ENCODE measurements around the gene RASA3. TPM values are rescaled to one million over a fixed set of nuclear protein-coding genes. Genes with fewer than 3 reads are reported as not detected.

Gene RASA3
- total RNA-seq, 6 experiments from 2014 or later, result 3.5 to 7.9 (median 4.6) TPM

DNA sequence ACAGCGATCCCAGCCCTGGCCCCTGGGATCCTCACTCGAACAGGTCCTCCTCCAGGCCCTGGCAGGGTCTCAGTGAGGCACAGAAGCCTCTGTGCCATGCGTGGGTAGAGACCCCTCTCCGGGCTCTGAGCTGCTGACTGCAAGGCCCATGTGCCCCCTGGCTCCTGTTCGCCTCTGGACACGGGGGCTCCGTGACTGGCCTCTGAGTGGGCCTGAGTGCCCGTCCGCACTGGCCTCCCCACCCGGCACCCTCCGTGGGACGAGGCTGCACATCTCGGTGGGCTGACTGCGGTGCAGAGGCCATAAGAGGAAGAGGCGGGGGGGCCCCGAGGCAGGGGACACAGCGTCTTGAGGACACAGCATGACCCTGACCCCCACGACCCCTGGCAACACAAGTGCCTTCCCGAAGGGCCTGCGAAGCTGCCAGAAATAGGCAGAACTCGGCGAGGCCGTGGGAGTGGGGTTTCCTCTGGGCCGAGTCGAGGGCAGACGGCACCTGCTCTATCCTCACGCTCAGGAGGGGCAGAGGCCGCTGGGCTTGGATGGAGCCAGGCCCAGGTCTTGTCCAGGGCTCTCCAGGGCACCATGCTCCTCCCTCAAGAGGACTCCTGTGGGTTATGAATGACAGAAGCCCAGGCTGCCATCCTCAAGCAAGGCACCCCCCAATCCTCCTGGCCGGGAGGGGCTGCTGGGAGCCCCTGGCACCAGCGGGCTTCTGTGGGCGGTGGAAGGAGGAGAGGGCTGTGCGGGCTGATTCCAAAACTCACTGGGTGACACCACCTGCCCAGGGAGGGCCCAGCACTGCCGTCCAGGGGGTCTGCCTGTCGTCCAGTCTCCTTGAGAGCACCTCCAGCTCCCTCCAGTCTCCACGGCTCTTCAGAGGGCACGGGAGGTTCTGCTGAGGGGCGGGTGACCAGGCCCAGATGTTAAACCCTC is 52.6 kb downstream of the RASA3 start:
- 100% methylated on average over 2 of the region's 37 CpGs for WGBS (ENCODE audit: insufficient coverage, low coverage, low lambda C conversion rate, missing lambda C conversion rate)
- TF ChIP-seq, protein P1, sequence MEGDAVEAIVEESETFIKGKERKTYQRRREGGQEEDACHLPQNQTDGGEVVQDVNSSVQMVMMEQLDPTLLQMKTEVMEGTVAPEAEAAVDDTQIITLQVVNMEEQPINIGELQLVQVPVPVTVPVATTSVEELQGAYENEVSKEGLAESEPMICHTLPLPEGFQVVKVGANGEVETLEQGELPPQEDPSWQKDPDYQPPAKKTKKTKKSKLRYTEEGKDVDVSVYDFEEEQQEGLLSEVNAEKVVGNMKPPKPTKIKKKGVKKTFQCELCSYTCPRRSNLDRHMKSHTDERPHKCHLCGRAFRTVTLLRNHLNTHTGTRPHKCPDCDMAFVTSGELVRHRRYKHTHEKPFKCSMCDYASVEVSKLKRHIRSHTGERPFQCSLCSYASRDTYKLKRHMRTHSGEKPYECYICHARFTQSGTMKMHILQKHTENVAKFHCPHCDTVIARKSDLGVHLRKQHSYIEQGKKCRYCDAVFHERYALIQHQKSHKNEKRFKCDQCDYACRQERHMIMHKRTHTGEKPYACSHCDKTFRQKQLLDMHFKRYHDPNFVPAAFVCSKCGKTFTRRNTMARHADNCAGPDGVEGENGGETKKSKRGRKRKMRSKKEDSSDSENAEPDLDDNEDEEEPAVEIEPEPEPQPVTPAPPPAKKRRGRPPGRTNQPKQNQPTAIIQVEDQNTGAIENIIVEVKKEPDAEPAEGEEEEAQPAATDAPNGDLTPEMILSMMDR (IDR thresholded peaks at IDR 0.05), result no peak
- TF ChIP-seq POLR2A (IDR thresholded peaks at IDR 0.05), result no peak
- intact Hi-C loops (cut with DNase I), result no loop called here
- Histone ChIP-seq H3K4me3 (no peak overlapping the region), H3K27ac (no peak overlapping the region), H3K36me3 (no peaks in the 10 kb centered on the region), H3K9me3 (no peaks in the 10 kb centered on the region), H3K4me1 (no peaks in the 10 kb centered on the region), H3K27me3 (no peaks in the 10 kb centered on the region)
- DNase-seq (peak in 2 of 3 donors; percentile 44 to 46), ATAC-seq (peak in 1 of 4 donors; percentile 15)

DNA sequence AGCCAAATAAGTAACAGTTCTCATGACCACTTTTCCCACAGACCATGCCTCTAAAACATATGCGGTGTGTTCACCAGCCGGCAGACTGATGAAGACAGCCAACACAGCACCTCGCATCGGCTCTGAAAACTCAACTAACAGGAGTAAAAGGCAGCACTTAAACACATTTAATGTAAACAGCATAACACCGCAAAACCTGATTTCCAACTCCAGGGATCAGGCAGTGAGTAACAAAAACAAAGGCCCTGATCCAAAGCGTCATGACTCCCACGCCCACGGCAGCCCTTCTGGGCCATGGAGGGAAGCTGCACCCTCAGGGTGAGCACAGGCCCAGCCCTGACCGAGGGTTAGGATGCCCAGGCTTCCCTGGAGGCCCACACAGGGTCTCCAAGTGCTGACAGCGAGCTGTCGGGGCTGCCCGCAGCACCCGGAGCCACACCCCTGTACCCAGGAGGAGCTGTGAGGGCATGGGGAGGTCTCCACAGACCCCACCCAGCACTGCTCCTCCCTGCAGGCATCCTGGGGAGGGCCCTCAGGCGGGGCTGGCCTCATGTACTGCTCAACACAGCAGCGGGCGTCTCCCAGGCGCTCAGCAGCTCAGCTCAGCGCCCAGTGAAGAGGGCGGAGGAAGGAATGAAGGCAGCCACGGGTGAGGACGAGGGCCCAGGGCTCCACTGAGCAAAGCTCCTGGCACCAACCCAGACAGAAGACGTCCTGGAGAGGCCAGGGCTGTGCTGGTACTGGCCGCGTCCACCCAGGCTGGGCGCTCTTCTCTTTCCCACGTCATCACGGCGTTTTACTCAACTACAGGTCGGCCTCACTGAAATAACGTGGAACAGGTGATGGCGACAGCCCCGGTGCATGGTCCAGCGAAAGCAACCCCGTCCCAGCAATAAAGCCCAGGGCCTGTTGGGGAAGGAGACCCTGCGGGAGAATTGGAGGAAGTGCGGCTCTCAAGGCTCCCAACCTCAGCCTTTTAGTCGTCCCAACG is 53.7 kb downstream of the RASA3 start:
- WGBS (ENCODE audit: insufficient coverage, low coverage, low lambda C conversion rate, missing lambda C conversion rate), result 90% methylated on average over 11 of the region's 38 CpGs
- intact Hi-C loops (cut with DNase I), result no loop called here
- peak in 2 of 4 donors; percentile 21 to 27 for ATAC-seq

DNA sequence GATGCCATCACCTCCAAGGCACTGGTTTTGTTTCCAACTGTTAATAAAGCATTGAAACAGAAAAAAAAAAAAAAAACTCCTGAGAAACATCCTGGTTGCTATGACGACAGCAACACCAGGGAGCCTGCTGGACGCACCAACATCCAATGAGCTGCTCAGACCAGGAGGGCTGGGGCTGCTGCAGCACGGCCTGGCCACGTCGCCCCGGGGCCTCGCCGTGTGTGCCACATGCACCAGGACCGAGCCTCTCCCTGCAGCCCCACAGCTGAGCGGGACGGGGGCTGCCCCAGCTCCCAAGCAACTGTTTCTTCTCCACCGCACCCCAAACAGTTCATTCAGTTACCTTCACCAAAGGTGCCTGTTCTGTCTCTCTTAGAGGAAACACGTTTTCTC is 54.5 kb downstream of the RASA3 start:
- no peak for TF ChIP-seq POLR2A (IDR thresholded peaks at IDR 0.05)
- TF ChIP-seq, protein P1 (IDR thresholded peaks at IDR 0.05), result no peak
- Histone ChIP-seq H3K9me3 (no peaks in the 10 kb centered on the region), H3K36me3 (no peaks in the 10 kb centered on the region), H3K27me3 (no peaks in the 10 kb centered on the region), H3K27ac (no peak overlapping the region), H3K4me1 (no peaks in the 10 kb centered on the region), H3K4me3 (no peak overlapping the region)
- peak in 2 of 3 donors; percentile 26 to 36 for DNase-seq
- intact Hi-C loops (cut with DNase I), result no loop called here
- WGBS (ENCODE audit: insufficient coverage, low coverage, low lambda C conversion rate, missing lambda C conversion rate), result 71% methylated on average over 4 of the region's 13 CpGs
- no peak for ATAC-seq

More for the DNA sequence above, 53.7 kb downstream of the RASA3 start:
- Histone ChIP-seq H3K36me3 (no peaks in the 10 kb centered on the region), H3K4me1 (no peaks in the 10 kb centered on the region), H3K27ac (no peak overlapping the region), H3K4me3 (no peak overlapping the region), H3K9me3 (no peaks in the 10 kb centered on the region), H3K27me3 (no peaks in the 10 kb centered on the region)
- TF ChIP-seq, protein P1 (IDR thresholded peaks at IDR 0.05), result no peak
- no peak for TF ChIP-seq POLR2A (IDR thresholded peaks at IDR 0.05)
- peak in 2 of 3 donors; percentile 39 to 51 for DNase-seq

DNA sequence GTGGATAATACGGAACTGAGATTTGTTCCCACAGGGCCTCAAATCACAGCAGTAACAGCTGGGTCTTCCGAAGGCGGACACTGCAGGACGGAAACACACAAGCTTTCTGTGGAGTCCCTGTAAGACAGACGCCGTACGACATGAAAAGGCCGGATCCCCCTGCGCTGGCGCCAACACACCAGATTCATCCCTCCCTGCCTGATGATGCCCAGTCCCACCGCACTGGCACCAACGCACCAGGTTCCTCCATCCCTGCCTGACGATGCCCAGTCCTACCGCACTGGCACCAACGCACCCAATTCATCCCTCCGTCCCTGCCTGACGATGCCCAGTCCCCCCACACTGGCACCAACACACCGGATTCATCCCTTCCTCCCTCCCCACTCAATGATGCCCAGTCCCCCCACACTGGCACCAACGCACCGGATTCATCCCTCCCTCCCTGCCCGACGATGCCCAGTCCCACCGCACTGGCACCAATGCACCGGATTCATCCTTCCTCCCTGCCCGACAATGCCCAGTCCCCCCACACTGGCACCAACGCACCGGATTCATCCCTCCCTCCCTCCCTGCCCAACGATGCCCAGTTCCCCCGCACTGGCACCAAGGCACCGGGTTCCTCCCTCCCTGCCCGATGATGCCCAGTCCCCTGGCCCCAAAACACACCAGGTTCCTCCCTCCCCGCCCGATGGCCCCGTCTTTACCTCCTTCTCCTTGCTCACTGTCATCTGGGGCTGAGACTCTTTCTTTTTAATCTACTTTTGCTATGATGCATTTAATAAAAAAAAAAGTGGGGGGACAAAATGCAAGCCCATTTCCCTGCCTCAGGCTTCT is 55.1 kb downstream of the RASA3 start:
- no peaks in the 10 kb centered on the region for H3K27me3 ChIP-seq
- intact Hi-C loops (cut with DNase I), result no loop called here
- no peak overlapping the region for H3K27ac ChIP-seq
- H3K9me3 ChIP-seq, result no peaks in the 10 kb centered on the region
- DNase-seq (peak in 2 of 3 donors; percentile 38 to 46), ATAC-seq (no peak)
- WGBS (ENCODE audit: insufficient coverage, low coverage, low lambda C conversion rate, missing lambda C conversion rate), result 86% methylated on average over 26 of the region's 34 CpGs
- no peaks in the 10 kb centered on the region for H3K4me1 ChIP-seq
- no peaks in the 10 kb centered on the region for H3K36me3 ChIP-seq
- TF ChIP-seq, protein P1 (IDR thresholded peaks at IDR 0.05), result no peak
- no peak for TF ChIP-seq POLR2A (IDR thresholded peaks at IDR 0.05)
- no peak overlapping the region for H3K4me3 ChIP-seq

All from right lobe of liver (tissue), 6 donors.